Upper lobe of right lung (tissue), 1 donor: Measurements from ENCODE around the gene SYT9. TPM values are rescaled to one million over a fixed set of nuclear protein-coding genes. Genes with fewer than 3 reads are reported as not detected.

ENCODE experiments used
- ATAC-seq: fragments of 200-7000 bp; cut with Tn5 transposase; one replicate; pipeline ENCODE4 v1.9.1; 2020; ENCODE audit warnings: mild to moderate bottlenecking, moderate library complexity
- DNase-seq: peaks from one replicate; pipeline ENCODE4 v3.0.0-alpha.2; 2020
- H3K27ac ChIP-seq: fragments of 200-600 bp; one replicate; pipeline ENCODE4 v1.8.0; 2022
- H3K27me3 ChIP-seq: fragments of 200-600 bp; one replicate; pipeline ENCODE4 v1.8.0; 2022; ENCODE audit warnings: mild to moderate bottlenecking
- H3K36me3 ChIP-seq: fragments of 200-600 bp; one replicate; pipeline ENCODE4 v1.8.0; 2022
- H3K4me1 ChIP-seq: fragments of 200-600 bp; one replicate; pipeline ENCODE4 v1.8.0; 2022
- H3K4me3 ChIP-seq: fragments of 200-600 bp; one replicate; pipeline ENCODE4 v1.8.0; 2022; ENCODE audit warnings: mild to moderate bottlenecking
- H3K9me3 ChIP-seq: fragments of 200-600 bp; one replicate; pipeline ENCODE4 v1.8.0; 2022
- intact Hi-C: fragments of 100-400 bp; cut with DNase I; formaldehyde crosslinking; loops from one replicate; pipeline ENCODE4 v1.11.0; 2022
- total RNA-seq: library from RNA; stranded (reverse); fragmentation: NEBNext Ultra II Directional; extraction: Animal tissue kit (Norgen Biotek cat#: 25700); gene quantifications from one replicate; pipeline ENCODE4 v1.2.1, GENCODE V29; 2021
- TF ChIP-seq, protein P1 (sequence below): fragments of 200-600 bp; IDR thresholded peaks from one replicate; pipeline ENCODE4 v1.8.0; 2022; ENCODE audit warnings: antibody characterized with exemption
- donor health status: DM: no; HTN: yes; CAD: no; lungs with severe emphysema.

SYT9 gene
- total RNA-seq, 1 donor from 2014 or later = 0.14 TPM

DNA sequence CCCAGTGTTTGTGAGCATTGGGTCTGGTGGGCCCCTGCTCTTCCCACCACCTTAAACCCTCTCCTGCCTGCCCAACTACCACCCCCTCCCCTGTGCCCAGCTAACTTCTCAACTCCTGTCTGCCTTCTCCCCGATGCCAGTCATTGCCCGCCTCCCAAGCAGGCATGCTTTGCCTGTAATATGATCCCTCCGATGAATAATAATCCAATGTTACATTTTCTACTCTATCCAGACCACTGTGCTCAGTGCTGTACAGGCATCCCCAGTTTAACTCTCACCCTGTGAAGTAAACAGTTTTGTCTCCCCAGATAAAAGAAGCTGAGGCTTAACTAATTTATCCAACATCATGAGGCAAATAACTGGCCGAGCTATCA lies 198.1 kb downstream of the SYT9 start:
- no peak overlapping the region for H3K27ac ChIP-seq
- ATAC-seq = no peak
- intact Hi-C loops = no loop called here
- no peaks in the 10 kb centered on the region for H3K9me3 ChIP-seq
- TF ChIP-seq, protein P1, sequence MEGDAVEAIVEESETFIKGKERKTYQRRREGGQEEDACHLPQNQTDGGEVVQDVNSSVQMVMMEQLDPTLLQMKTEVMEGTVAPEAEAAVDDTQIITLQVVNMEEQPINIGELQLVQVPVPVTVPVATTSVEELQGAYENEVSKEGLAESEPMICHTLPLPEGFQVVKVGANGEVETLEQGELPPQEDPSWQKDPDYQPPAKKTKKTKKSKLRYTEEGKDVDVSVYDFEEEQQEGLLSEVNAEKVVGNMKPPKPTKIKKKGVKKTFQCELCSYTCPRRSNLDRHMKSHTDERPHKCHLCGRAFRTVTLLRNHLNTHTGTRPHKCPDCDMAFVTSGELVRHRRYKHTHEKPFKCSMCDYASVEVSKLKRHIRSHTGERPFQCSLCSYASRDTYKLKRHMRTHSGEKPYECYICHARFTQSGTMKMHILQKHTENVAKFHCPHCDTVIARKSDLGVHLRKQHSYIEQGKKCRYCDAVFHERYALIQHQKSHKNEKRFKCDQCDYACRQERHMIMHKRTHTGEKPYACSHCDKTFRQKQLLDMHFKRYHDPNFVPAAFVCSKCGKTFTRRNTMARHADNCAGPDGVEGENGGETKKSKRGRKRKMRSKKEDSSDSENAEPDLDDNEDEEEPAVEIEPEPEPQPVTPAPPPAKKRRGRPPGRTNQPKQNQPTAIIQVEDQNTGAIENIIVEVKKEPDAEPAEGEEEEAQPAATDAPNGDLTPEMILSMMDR = no peak
- no peaks in the 10 kb centered on the region for H3K36me3 ChIP-seq
- no peak for DNase-seq
- H3K4me1 ChIP-seq = no peaks in the 10 kb centered on the region
- peaks cover 38% of the 10 kb centered on the region for H3K27me3 ChIP-seq
- H3K4me3 ChIP-seq = no peak overlapping the region

DNA sequence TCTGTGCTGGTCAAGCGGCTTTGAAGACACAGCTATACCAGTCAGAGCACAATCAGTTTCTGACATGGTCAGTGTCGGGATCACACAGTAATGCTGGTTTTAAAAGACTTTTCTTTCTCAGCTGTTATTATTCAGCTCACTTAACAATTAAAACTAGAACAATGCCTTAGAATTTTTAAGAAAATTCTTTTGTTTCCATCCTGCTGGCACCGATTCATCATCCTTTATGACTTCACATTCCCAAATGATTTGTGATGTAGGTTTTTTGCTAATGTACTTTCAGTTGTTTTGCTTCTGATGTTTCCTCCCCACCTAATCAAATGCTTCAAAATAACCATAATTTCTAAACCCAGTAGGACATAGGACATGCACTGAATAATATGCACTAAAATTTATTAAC lies 199.1 kb downstream of the SYT9 start:
- Histone ChIP-seq H3K4me3 (no peak overlapping the region), H3K9me3 (no peaks in the 10 kb centered on the region), H3K27ac (no peak overlapping the region), H3K36me3 (no peaks in the 10 kb centered on the region), H3K4me1 (no peaks in the 10 kb centered on the region), H3K27me3 (peaks cover 38% of the 10 kb centered on the region)
- ATAC-seq (no peak), DNase-seq (no peak)
- TF ChIP-seq, protein P1 = no peak
- intact Hi-C loops = no loop called here

GRCh38 chr11:7451520-7451919 lies 199.8 kb downstream of the SYT9 start:
- Histone ChIP-seq H3K27me3 (peaks cover 34% of the 10 kb centered on the region), H3K4me3 (no peak overlapping the region)
- ATAC-seq = no peak

DNA sequence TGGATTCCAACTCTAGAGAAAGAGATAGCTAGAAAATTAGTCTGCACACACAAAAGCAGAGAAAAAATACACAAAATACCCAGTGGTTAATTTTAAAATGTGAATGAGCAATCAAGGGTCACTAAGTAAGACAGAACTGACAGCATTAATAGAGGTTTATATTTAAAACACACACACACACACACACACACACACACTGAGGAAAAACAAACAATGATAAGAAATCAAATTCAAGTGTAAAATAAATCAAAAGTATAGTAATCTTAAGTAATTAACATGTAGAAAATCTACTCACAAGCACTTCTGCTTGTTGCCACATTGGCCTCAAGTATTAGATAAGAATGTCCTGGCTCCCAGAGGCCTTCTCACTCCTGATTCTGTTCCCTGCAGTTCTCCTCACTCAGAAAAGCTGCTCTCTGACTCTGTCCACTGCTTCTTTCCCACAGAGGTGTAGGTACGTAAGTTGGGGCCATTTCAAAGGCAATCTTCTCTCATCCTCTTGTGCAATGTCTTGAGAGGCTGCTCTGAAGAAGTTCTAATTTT lies 200.3 kb downstream of the SYT9 start:
- intact Hi-C loops = no loop called here
- no peak overlapping the region for H3K27ac ChIP-seq
- H3K36me3 ChIP-seq = no peaks in the 10 kb centered on the region
- H3K4me1 ChIP-seq = no peaks in the 10 kb centered on the region
- no peak for DNase-seq
- ATAC-seq = peak; percentile 76
- peaks cover 29% of the 10 kb centered on the region for H3K27me3 ChIP-seq
- H3K4me3 ChIP-seq = no peak overlapping the region
- no peaks in the 10 kb centered on the region for H3K9me3 ChIP-seq
- TF ChIP-seq, protein P1 = no peak

More at GRCh38 chr11:7451520-7451919, 199.8 kb downstream of the SYT9 start:
- H3K27ac ChIP-seq = no peak overlapping the region
- TF ChIP-seq, protein P1 = no peak
- intact Hi-C loops = no loop called here
- H3K9me3 ChIP-seq = no peaks in the 10 kb centered on the region
- H3K4me1 ChIP-seq = no peaks in the 10 kb centered on the region
- no peaks in the 10 kb centered on the region for H3K36me3 ChIP-seq
- no peak for DNase-seq

DNA sequence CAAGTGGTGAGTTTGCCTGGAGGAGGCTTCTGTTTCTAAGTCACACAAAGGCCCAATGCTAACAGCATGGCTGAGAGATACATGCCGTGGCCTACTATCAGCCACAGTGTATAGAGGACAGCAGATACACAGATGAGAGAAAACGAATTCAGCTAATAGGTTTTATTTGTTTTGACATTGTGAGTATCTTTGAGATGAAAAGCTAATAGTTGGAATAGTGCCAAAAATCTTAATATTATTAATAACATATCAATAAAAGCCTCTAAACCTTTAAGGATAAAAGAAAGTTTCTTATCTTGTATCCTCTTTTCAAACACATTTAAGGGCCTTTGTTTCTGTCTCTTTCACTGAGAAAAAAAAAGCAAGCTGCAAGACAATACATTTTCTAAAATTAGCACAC lies 203.2 kb downstream of the SYT9 start:
- intact Hi-C loops = no loop called here
- TF ChIP-seq, protein P1 = no peak
- ATAC-seq (no peak), DNase-seq (no peak)
- Histone ChIP-seq H3K9me3 (no peaks in the 10 kb centered on the region), H3K4me1 (no peaks in the 10 kb centered on the region), H3K36me3 (no peaks in the 10 kb centered on the region), H3K27ac (no peak overlapping the region), H3K27me3 (peaks cover 16% of the 10 kb centered on the region), H3K4me3 (no peak overlapping the region)

DNA sequence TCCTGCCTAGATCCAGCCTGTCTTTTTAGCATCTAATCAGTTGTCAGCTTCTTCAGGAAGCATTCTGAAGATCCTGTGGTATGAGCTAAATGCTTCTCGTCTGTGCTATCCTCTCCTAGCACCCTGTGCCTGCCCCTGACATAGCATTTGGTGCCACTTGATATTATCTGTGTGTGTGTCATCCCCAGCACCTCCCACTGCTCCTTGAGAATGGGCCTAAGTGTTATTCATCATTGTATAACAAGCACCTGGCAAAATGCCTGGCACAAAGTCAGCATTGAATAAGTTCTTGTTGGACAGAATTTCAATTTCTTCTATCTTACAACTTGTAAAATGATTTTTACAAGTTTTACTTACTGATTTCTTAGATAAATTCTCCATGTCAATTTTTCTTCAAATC lies 205.5 kb downstream of the SYT9 start:
- DNase-seq = no peak
- Histone ChIP-seq H3K27me3 (peaks cover 17% of the 10 kb centered on the region), H3K27ac (no peak overlapping the region), H3K4me1 (no peaks in the 10 kb centered on the region), H3K4me3 (no peak overlapping the region), H3K36me3 (no peaks in the 10 kb centered on the region), H3K9me3 (no peaks in the 10 kb centered on the region)
- TF ChIP-seq, protein P1 = no peak
- no peak for ATAC-seq
- intact Hi-C loops = no loop called here
